ENCODE data around the gene P3H3. TPM values are rescaled to one million over a fixed set of nuclear protein-coding genes. Genes with fewer than 3 reads are reported as not detected.

The P3H3 gene
- total and polyA plus RNA-seq, 4 donors = 23.4 to 93.3 (median 54.9) TPM

DNA sequence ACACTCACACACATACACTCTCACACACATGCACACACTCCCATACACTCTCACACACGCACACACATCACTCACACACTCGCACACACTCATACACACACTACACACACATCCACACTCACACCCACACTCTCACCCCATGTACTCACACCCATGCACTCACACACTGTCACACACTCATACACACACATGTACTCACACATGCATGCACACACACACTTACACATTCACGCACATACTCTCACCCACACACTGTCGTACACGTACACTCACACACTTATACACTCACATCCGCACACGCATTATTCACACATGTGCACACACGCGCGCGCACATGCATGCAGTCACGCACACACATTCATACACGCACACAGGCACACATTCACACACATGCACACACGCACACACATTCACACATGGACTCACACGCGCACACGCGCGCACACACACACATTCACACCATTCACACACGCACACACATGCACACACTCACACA is 10.5 kb upstream of the P3H3 start:
- intact Hi-C loops (cut with DNase I) = no loop called here
- WGBS, 2 donors = 80 to 89% methylated on average over 20 of the region's 20 CpGs
- DNase-seq = no peak
- Histone ChIP-seq H3K9me3 (ENCODE audit: control insufficient read depth, low read length) (no peaks in the 10 kb centered on the region), H3K4me3 (ENCODE audit: low read length in 2 of 2) (no peak overlapping the region), H3K36me3 (ENCODE audit: control insufficient read depth in 1 of 2, insufficient read depth in 2 of 2, low read length in 1 of 2) (no peaks in the 10 kb centered on the region), H3K4me1 (ENCODE audit: control insufficient read depth in 1 of 2, insufficient read depth in 2 of 2, low read length in 2 of 2) (no peaks in the 10 kb centered on the region), H3K27ac (ENCODE audit: low read depth in 1 of 2, low read length in 2 of 2) (no peak overlapping the region), H3K27me3 (ENCODE audit: control insufficient read depth in 1 of 2, insufficient read depth in 2 of 2, low read length in 1 of 2) (no peaks in the 10 kb centered on the region)
- ATAC-seq (ENCODE audit: low FRiP score) = no peak

DNA sequence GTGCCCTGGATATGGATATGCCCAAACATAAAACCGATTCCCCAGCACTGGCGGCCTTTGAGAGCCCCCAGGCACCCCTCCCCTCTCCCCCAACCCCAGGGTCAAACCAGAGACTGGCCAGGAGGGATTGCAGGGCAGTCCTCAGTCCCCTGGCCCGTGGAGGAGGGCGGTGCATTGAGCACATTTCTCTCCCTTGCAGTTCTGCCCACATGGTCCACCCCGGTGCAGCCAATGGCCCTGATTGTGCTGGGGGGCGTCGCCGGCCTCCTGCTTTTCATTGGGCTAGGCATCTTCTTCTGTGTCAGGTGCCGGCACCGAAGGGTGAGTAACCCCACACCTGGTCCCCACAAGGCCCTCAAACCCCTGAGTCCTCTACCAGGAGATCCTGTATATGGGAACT is 10.0 kb upstream of the P3H3 start:
- intact Hi-C loops (cut with DNase I) = no loop called here
- Histone ChIP-seq H3K36me3 (ENCODE audit: control insufficient read depth in 1 of 2, insufficient read depth in 2 of 2, low read length in 1 of 2) (no peaks in the 10 kb centered on the region), H3K4me3 (ENCODE audit: low read length in 2 of 2) (no peak overlapping the region), H3K4me1 (ENCODE audit: control insufficient read depth in 1 of 2, insufficient read depth in 2 of 2, low read length in 2 of 2) (no peaks in the 10 kb centered on the region), H3K27ac (ENCODE audit: low read depth in 1 of 2, low read length in 2 of 2) (no peak overlapping the region), H3K9me3 (ENCODE audit: control insufficient read depth, low read length) (no peaks in the 10 kb centered on the region), H3K27me3 (ENCODE audit: control insufficient read depth in 1 of 2, insufficient read depth in 2 of 2, low read length in 1 of 2) (no peaks in the 10 kb centered on the region)
- DNase-seq (no peak), ATAC-seq (ENCODE audit: low FRiP score) (no peak)
- WGBS, 2 donors = 35 to 41% methylated on average over 7 to 10 of the region's 10 CpGs

DNA sequence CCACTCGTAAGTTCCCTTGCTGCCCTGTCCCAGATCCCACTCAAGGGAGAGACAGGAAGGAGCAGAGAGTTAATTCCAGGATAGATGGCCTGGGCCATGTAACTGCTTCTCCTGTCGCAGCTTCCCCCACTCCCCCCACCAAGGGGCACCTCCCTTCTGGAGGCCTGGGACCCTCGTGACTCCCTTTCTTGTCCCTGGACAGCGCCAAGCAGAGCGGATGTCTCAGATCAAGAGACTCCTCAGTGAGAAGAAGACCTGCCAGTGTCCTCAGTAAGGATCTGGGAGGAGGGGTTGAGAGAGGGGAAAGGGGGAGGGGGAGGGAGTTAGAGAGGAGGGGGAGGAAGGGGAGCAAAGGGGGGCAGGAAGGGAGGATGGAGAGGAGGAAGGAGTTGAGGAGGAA is 9.6 kb upstream of the P3H3 start:
- intact Hi-C loops (cut with DNase I) = no loop called here
- no peaks in the 10 kb centered on the region for H3K27me3 ChIP-seq (ENCODE audit: control insufficient read depth in 1 of 2, insufficient read depth in 2 of 2, low read length in 1 of 2)

DNA sequence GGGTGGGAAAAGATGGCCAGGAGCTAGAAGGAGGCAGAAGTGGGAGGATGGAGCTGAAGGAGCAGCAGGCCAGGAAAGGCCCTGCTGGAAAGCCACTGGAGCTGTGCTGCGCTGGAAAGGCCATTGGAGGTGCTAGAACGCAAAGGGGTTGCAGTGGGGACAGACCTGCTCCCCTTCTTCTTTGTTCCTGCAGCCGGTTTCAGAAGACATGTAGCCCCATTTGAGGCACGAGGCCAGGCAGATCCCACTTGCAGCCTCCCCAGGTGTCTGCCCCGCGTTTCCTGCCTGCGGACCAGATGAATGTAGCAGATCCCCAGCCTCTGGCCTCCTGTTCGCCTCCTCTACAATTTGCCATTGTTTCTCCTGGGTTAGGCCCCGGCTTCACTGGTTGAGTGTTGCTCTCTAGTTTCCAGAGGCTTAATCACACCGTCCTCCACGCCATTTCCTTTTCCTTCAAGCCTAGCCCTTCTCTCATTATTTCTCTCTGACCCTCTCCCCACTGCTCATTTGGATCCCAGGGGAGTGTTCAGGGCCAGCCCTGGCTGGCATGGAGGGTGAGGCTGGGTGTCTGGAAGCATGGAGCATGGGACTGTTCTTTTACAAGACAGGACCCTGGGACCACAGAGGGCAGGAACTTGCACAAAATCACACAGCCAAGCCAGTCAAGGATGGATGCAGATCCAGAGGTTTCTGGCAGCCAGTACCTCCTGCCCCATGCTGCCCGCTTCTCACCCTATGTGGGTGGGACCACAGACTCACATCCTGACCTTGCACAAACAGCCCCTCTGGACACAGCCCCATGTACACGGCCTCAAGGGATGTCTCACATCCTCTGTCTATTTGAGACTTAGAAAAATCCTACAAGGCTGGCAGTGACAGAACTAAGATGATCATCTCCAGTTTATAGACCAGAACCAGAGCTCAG is 8.8 kb upstream of the P3H3 start:
- ATAC-seq (ENCODE audit: low FRiP score) (no peak), DNase-seq (peak in 1 of 2 donors; percentile 43)
- Histone ChIP-seq H3K4me1 (ENCODE audit: control insufficient read depth in 1 of 2, insufficient read depth in 2 of 2, low read length in 2 of 2) (no peaks in the 10 kb centered on the region), H3K36me3 (ENCODE audit: control insufficient read depth in 1 of 2, insufficient read depth in 2 of 2, low read length in 1 of 2) (no peaks in the 10 kb centered on the region), H3K27me3 (ENCODE audit: control insufficient read depth in 1 of 2, insufficient read depth in 2 of 2, low read length in 1 of 2) (no peaks in the 10 kb centered on the region), H3K4me3 (ENCODE audit: low read length in 2 of 2) (no peak overlapping the region), H3K27ac (ENCODE audit: low read depth in 1 of 2, low read length in 2 of 2) (no peak overlapping the region), H3K9me3 (ENCODE audit: control insufficient read depth, low read length) (no peaks in the 10 kb centered on the region)
- WGBS, 2 donors = 79 to 83% methylated on average over 12 to 13 of the region's 13 CpGs
- intact Hi-C loops (cut with DNase I) = loop anchor here in 1 of 2 donors (10.0 kb wide), 1 partner anchor 205 kb away; no protein-coding TSS in a partner anchor

More for the DNA sequence above, 9.6 kb upstream of the P3H3 start:
- Histone ChIP-seq H3K4me1 (ENCODE audit: control insufficient read depth in 1 of 2, insufficient read depth in 2 of 2, low read length in 2 of 2) (no peaks in the 10 kb centered on the region), H3K4me3 (ENCODE audit: low read length in 2 of 2) (no peak overlapping the region), H3K36me3 (ENCODE audit: control insufficient read depth in 1 of 2, insufficient read depth in 2 of 2, low read length in 1 of 2) (no peaks in the 10 kb centered on the region), H3K9me3 (ENCODE audit: control insufficient read depth, low read length) (no peaks in the 10 kb centered on the region), H3K27ac (ENCODE audit: low read depth in 1 of 2, low read length in 2 of 2) (no peak overlapping the region)
- ATAC-seq (ENCODE audit: low FRiP score) = no peak
- WGBS, 2 donors = 69% methylated on average over 5 of the region's 5 CpGs
- no peak for DNase-seq

DNA sequence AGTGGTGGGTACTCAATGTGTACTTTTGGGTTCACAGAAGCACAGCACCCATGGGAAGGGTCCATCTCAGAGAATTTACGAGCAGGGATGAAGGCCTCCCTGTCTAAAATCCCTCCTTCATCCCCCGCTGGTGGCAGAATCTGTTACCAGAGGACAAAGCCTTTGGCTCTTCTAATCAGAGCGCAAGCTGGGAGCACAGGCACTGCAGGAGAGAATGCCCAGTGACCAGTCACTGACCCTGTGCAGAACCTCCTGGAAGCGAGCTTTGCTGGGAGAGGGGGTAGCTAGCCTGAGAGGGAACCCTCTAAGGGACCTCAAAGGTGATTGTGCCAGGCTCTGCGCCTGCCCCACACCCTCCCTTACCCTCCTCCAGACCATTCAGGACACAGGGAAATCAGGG is 8.0 kb upstream of the P3H3 start:
- H3K4me1 ChIP-seq (ENCODE audit: control insufficient read depth in 1 of 2, insufficient read depth in 2 of 2, low read length in 2 of 2) = no peaks in the 10 kb centered on the region
- ATAC-seq (ENCODE audit: low FRiP score) (no peak), DNase-seq (peak in 1 of 2 donors; percentile 28)
- H3K4me3 ChIP-seq (ENCODE audit: low read length in 2 of 2) = no peak overlapping the region
- H3K36me3 ChIP-seq (ENCODE audit: control insufficient read depth in 1 of 2, insufficient read depth in 2 of 2, low read length in 1 of 2) = no peaks in the 10 kb centered on the region
- intact Hi-C loops (cut with DNase I) = loop anchor here in 1 of 2 donors (10.0 kb wide), 1 partner anchor 205 kb away; no protein-coding TSS in a partner anchor
- H3K27me3 ChIP-seq (ENCODE audit: control insufficient read depth in 1 of 2, insufficient read depth in 2 of 2, low read length in 1 of 2) = no peaks in the 10 kb centered on the region
- H3K9me3 ChIP-seq (ENCODE audit: control insufficient read depth, low read length) = no peaks in the 10 kb centered on the region
- 73 to 74% methylated on average over 5 of the region's 5 CpGs for WGBS, 2 donors
- H3K27ac ChIP-seq (ENCODE audit: low read depth in 1 of 2, low read length in 2 of 2) = no peak overlapping the region

DNA sequence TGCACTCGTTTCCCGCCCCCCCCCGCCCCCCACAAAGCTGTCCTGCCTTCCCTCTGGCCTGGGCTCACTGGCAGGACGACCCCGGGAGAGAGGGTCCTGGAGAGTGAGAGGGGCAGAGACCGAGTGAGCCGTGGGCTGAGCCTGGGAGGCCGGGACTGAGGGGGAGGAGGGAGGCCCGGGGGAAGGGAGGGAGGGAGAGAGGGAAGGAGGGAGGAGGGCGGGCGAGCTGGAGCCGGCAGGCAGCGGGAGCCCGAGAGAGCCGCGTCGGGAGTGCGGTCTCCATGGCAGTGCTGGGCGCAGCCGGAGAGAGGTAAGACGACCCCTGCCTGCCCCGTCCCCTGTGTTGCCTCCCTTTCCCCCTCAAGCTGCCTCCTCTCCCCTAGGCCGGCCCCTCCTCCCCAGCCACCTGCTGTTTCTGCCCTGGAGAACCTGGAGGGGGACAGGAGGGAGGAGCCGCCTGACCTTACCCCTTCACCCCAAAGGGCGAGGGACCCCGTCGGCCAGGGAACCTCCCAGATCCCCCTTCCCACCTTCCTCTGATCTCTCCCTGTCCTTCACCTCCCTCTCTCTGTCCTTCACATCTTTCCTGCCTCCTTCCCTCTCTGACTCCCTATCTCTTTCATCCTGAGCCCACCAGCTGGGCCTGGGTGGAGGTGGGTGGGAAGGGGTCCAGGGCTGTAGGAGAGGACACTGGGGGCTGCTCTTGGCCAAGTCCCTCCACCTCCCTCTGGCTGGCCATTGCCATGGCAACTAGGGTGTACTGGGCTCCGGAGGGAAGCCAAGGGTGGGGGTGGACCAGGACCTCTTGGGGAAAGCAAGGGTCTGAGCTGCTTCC is 6.4 kb upstream of the P3H3 start, which contains the start of gene GPR162:
Gene GPR162, plus strand, starts transcription at position 231 of the 835 bp plus-strand sequence. CDS start 2,078 bp downstream, outside the sequence.
- no peaks in the 10 kb centered on the region for H3K4me1 ChIP-seq (ENCODE audit: control insufficient read depth in 1 of 2, insufficient read depth in 2 of 2, low read length in 2 of 2)
- intact Hi-C loops (cut with DNase I) = loop anchor here in 1 of 2 donors (10.0 kb wide), 1 partner anchor 207 kb away; no protein-coding TSS in a partner anchor
- H3K4me3 ChIP-seq (ENCODE audit: low read length in 2 of 2) = peak within 1 kb of the TSS in 1 of 2 donors; percentile 15
- ATAC-seq (ENCODE audit: low FRiP score) (peak; percentile 54), DNase-seq (peak; percentile 85 to 88)
- H3K27ac ChIP-seq (ENCODE audit: low read depth in 1 of 2, low read length in 2 of 2) = no peak within 1 kb of the TSS
- H3K9me3 ChIP-seq (ENCODE audit: control insufficient read depth, low read length) = no peaks in the 10 kb centered on the region
- no peaks in the 10 kb centered on the region for H3K36me3 ChIP-seq (ENCODE audit: control insufficient read depth in 1 of 2, insufficient read depth in 2 of 2, low read length in 1 of 2)
- no peaks in the 10 kb centered on the region for H3K27me3 ChIP-seq (ENCODE audit: control insufficient read depth in 1 of 2, insufficient read depth in 2 of 2, low read length in 1 of 2)
- WGBS, 2 donors = 2 to 3% methylated on average over 12 to 28 of the region's 28 CpGs

DNA sequence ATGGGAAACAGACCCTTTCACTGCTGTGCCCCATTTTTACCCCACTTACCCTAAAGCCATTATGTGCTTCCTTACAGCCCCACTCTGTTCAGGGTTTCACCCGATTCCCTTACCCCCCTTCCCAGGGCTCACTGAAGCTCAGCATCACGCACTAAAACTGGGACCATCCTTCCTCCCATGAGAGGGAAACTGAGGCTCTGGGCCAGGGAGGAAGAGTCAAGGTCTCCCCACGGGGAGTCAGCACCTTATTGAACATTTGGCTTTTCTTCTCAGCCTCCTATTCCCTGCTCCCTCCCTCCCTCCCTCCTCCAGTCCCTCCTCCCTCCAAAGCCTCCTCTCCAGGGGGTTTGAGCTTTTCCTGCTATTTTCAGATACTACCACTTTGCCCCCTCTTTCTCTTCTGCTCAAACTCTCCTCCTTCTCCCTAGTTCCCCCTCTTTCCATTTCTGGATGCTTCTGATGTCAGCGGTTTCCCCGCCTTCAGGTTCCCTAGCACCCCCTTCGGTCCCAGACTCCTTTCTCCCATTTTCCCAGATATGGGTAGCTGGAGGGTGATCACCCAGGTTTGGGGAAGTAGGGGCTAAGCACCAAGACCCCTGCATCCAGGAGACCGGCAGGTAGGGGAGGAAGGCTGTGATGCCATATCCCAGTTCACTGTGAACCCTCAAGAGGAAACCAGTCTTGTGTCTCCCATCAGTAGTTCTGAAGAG is 5.6 kb upstream of the P3H3 start:
- H3K4me1 ChIP-seq (ENCODE audit: control insufficient read depth in 1 of 2, insufficient read depth in 2 of 2, low read length in 2 of 2) = no peaks in the 10 kb centered on the region
- no peaks in the 10 kb centered on the region for H3K27me3 ChIP-seq (ENCODE audit: control insufficient read depth in 1 of 2, insufficient read depth in 2 of 2, low read length in 1 of 2)
- 34 to 40% methylated on average over 7 of the region's 7 CpGs for WGBS, 2 donors
- H3K9me3 ChIP-seq (ENCODE audit: control insufficient read depth, low read length) = no peaks in the 10 kb centered on the region
- no peak overlapping the region for H3K4me3 ChIP-seq (ENCODE audit: low read length in 2 of 2)
- DNase-seq (no peak), ATAC-seq (ENCODE audit: low FRiP score) (no peak)
- H3K36me3 ChIP-seq (ENCODE audit: control insufficient read depth in 1 of 2, insufficient read depth in 2 of 2, low read length in 1 of 2) = no peaks in the 10 kb centered on the region
- H3K27ac ChIP-seq (ENCODE audit: low read depth in 1 of 2, low read length in 2 of 2) = no peak overlapping the region
- intact Hi-C loops (cut with DNase I) = loop anchor here in 1 of 2 donors (10.0 kb wide), 1 partner anchor 208 kb away; no protein-coding TSS in a partner anchor

Measured in aorta (tissue), 5 donors.